Epithelial cell of prostate (primary cell): ENCODE measurements around the gene GALNT9.
"Not testable (repeated sequence)": the region's sequence is repeated elsewhere in the genome, so short reads cannot be mapped to it uniquely, and the experiment has no call there.

Experiments used
- DNase-seq: peaks from one replicate; pipeline ENCODE4 v3.0.0-alpha.2; 2011; ENCODE audit warnings: low read depth, low spot score
- H3K27ac ChIP-seq: fragments of 450-650 bp; 2 replicates; pipeline ENCODE4 v1.5.1; 2017; ENCODE audit warnings: mild to moderate bottlenecking

Gene GALNT9

GRCh38 chr12:132271755-132272092 is 57.7 kb downstream of the GALNT9 start:
- no peak overlapping the region for H3K27ac ChIP-seq
- no peak for DNase-seq

- H3K27ac ChIP-seq: no peak overlapping the region
- no peak for DNase-seq
Observed at GRCh38 chr12:132270969-132271754, 58.2 kb downstream of the GALNT9 start.

GRCh38 chr12:132270516-132270915 is 58.9 kb downstream of the GALNT9 start:
- no peak overlapping the region for H3K27ac ChIP-seq
- DNase-seq: no peak

- DNase-seq: no peak
- H3K27ac ChIP-seq: no peak overlapping the region
Observed at GRCh38 chr12:132269271-132269968, 60.0 kb downstream of the GALNT9 start.

GRCh38 chr12:132268674-132269073 is 60.7 kb downstream of the GALNT9 start:
- no peak for DNase-seq
- H3K27ac ChIP-seq: no peak overlapping the region

GRCh38 chr12:132267873-132268272 is 61.5 kb downstream of the GALNT9 start:
- no peak for DNase-seq
- H3K27ac ChIP-seq: no peak overlapping the region

- no peak for DNase-seq
- no peak overlapping the region for H3K27ac ChIP-seq
Observed at GRCh38 chr12:132266802-132267201, 62.6 kb downstream of the GALNT9 start.

- DNase-seq: no peak
- no peak overlapping the region for H3K27ac ChIP-seq
Observed at GRCh38 chr12:132266370-132266769, 63.0 kb downstream of the GALNT9 start.

GRCh38 chr12:132265822-132266221 is 63.6 kb downstream of the GALNT9 start:
- not testable (repeated sequence) for DNase-seq, H3K27ac ChIP-seq

- no peak for DNase-seq
- H3K27ac ChIP-seq: no peak overlapping the region
Observed at GRCh38 chr12:132265056-132265800, 64.2 kb downstream of the GALNT9 start.

- DNase-seq: no peak
- H3K27ac ChIP-seq: no peak overlapping the region
Observed at GRCh38 chr12:132264086-132265010, 65.0 kb downstream of the GALNT9 start.

GRCh38 chr12:132263451-132264049 is 65.8 kb downstream of the GALNT9 start:
- H3K27ac ChIP-seq: no peak overlapping the region
- no peak for DNase-seq

GRCh38 chr12:132263061-132263360 is 66.4 kb downstream of the GALNT9 start:
- no peak for DNase-seq

GRCh38 chr12:132262256-132263060 is 66.9 kb downstream of the GALNT9 start:
- H3K27ac ChIP-seq: no peak overlapping the region
- DNase-seq: no peak

More at GRCh38 chr12:132263061-132263360, 66.4 kb downstream of the GALNT9 start:
- H3K27ac ChIP-seq: no peak overlapping the region

- DNase-seq: no peak
- H3K27ac ChIP-seq: no peak overlapping the region
Observed at GRCh38 chr12:132261328-132262138, 67.9 kb downstream of the GALNT9 start.

GRCh38 chr12:132260721-132261120 is 68.7 kb downstream of the GALNT9 start:
- DNase-seq: no peak
- H3K27ac ChIP-seq: no peak overlapping the region

- no peak overlapping the region for H3K27ac ChIP-seq
- no peak for DNase-seq
Observed at GRCh38 chr12:132259872-132260695, 69.3 kb downstream of the GALNT9 start.
